DMS 273 treated with DMSO at 0.1 percent for 48 hours (cell line): ENCODE measurements around the gene SEMG2.

Source experiments
- DNase-seq: peaks from one replicate; lab custom pipeline; 2025; lab: John Stamatoyannopoulos, UW

SEMG2 gene

GRCh38 chr20:45230631-45231030 is 9.5 kb downstream of the SEMG2 start:
- no peak for DNase-seq

DNA sequence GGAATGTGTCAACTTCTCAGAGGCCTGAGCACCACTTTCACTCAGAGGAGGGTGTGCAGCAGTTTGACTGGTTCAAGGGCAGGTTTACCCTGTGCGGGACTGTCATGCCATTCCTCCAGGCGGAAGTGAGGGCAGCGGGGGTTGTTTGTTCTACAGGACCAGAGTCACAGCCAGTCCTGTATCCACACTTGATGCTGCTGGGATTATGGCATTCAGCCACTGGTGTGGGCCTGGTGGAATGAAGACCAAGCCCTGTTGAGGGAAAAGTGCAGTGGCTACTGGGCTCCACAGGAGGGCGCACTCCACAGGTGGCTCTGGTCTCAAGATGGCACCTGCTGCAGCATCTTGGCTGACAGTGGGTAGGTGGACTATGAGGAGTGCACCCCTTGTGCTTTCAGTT is 14.8 kb downstream of the SEMG2 start:
- no peak for DNase-seq

- no peak for DNase-seq
These were observed 17.0 kb downstream of the SEMG2 start for GRCh38 chr20:45238139-45238538.

DNA sequence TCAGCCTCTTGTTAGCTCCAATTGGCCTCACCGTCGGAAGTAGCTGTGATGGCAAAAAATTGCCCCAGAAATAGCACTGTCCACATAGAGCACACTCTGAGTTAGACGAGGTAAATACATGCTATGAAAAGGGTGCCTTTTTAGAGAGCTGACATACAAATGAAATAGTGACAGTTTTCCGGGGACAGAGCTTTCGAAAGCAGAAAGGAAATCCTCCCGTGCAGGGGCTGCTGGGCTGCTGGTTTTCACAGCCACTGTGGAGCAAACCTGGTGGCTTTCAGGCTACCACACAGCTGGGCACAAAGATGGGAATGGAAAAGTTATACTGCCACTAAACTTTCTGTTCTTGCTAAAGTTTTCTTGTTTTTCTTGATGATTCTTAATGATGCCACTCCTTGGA is 24.9 kb downstream of the SEMG2 start:
- DNase-seq = no peak

DNA sequence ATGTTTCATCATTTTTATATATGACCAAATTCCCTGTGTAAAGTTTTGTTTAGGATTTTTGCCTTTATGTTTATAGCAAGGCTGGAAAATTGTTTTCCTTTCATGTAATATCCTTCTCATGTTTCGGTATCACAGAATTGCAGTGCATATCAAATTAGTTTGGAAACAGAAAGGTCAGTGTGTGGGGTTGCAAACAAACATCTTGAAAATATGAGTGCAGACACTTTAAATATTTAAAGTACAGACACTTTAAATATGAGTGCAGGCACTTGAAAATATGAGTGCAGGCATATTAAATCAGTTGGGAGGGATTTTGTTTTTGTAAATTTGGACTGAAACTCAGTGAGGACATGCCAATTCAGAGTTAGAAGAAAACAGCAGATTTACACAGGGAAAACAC is 26.7 kb downstream of the SEMG2 start:
- DNase-seq = no peak

DNA sequence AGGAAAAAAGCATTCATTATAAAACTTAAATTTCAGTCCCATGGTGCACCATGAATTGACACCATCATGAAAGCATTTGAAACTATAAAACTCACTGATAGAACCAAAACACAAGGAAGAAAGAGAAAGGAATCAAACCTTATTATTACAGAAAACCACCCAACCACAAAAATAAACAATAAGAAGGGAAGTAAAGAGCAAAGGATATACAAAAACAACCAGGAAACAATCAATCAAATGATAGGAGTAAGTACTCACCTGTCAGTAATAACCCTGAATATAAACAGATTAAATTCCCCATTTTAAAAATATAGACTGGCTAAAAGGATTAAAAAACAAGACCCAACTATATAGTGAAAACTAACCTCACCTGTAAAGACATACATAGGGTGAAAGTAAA is 27.4 kb downstream of the SEMG2 start:
- DNase-seq = no peak

DNA sequence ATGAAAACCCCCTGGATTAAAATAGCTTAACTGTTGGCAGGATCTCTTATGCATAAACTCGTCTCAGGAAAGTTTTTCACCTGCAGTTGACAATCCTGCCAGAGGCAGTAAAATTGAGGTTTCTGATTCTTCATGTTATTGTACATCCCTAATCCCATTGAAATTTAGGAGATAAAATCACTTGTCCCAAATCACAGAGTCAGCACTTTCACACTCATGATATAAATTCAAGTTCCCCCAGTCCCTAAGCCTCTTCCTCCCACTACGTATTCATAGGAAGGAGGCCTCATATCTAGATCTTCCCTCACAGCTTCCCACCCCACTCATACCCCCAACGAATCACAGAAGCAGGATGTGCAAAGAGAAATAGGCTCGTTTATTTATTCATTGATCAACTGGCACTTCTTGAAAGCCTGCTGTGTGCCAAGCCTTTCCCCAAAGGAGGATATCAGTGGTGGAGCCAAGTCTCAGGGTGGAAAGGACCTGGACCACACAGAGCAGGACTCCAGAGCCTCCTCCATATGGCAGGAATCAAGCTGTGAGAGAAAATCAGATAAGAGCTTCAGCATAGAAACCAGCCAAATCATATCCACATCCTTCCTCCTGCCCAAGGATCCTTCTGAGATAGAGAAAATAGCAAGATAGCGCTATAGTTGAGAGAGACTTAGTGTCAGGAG is 30.8 kb downstream of the SEMG2 start:
- DNase-seq = no peak

- DNase-seq = no peak
These were observed 32.1 kb downstream of the SEMG2 start for GRCh38 chr20:45253261-45253660.

GRCh38 chr20:45254383-45255262 is 33.5 kb downstream of the SEMG2 start, which contains the start of gene SLPI:
Gene SLPI, minus strand, starts transcription at chr20:45254564. Its CDS starts 21 bp downstream, at chr20:45254543.
- DNase-seq = no peak

GRCh38 chr20:45257161-45257560 is 36.0 kb downstream of the SEMG2 start:
- no peak for DNase-seq

- no peak for DNase-seq
These were observed 36.5 kb downstream of the SEMG2 start for GRCh38 chr20:45257711-45258110.

- DNase-seq = no peak
These were observed 37.1 kb downstream of the SEMG2 start for GRCh38 chr20:45258259-45258658.

DNA sequence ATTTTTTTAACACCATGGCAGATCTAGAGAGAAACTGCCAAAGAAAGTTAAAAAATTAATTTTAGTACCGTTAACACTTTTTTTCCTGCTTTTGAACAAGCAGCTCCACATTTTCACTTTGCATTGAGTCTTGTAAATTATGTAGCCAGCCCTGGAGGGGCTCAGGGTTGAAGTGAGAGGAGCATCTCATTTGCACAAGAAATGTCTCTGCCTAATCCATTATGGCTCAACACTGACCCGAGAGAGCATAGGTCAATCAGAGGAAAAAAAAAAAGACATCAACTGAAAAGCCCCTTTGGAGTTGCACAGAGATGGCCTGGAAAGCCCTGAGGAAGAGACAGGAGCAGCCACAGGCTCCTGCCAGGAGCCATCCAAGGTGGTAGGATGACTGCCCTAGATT is 37.5 kb downstream of the SEMG2 start:
- no peak for DNase-seq

DNA sequence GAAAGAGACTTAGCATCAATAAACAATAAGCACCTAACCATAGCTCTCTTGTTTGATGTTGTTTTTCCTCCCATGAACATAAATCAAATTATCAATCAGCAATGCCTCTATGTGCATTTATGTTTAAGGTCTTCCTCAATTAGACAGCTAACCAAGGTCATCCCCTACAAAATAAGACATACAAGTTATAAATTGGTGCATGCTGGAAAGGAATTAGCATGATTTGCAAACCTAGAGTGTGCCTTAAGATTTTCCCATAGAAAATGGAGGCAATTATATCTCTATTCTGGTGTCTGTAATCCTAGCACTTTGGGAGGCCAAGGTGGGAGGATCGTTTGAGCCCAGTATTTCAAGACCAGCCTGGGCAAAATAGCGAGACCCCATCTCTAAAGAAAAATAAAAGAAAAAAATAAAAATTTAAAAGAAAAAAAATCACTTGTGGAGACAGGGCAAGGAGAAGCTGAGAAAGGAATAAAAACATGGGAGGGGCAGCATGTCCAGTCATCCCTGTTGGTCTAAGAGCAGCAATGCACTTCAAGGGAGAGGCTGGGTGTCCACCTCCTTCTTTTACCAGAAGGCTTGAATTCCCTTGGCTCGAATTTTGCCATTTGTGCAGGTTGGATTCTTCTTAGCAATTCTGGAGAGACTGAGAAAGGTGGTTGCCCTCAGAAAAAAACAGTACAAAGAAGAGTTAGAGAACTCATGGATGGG is 42.5 kb downstream of the SEMG2 start:
- no peak for DNase-seq

GRCh38 chr20:45266977-45267376 is 45.8 kb downstream of the SEMG2 start:
- DNase-seq = no peak

GRCh38 chr20:45268531-45268930 is 47.4 kb downstream of the SEMG2 start:
- DNase-seq = no peak

- DNase-seq = no peak
These were observed 47.9 kb downstream of the SEMG2 start for GRCh38 chr20:45269056-45269455.

GRCh38 chr20:45269754-45270270 is 48.6 kb downstream of the SEMG2 start:
- DNase-seq = no peak
